GM12878 (cell line): ENCODE data around the gene CD7. TPM values are rescaled to one million over a fixed set of nuclear protein-coding genes. Genes with fewer than 3 reads are reported as not detected.
A peak's percentile ranks its signal among the peaks of the same experiment; 100 is the strongest.

Experiments used
- EED ChIP-seq: sonication (generic); IDR thresholded peaks from 2 replicates; pipeline ENCODE4 v1.6.1; 2016; ENCODE audit warnings: antibody characterized with exemption, low read depth
- ESRRA ChIP-seq: IDR thresholded peaks from 2 replicates; pipeline ENCODE4 v1.6.1; 2012; ENCODE audit warnings: mild to moderate bottlenecking, low read length, improper control_type of control experiment
- GATAD2B ChIP-seq: fragments of 450-650 bp; conservative IDR thresholded peaks from 2 replicates; pipeline ENCODE4 v1.6.1; 2017; ENCODE audit warnings: low read depth, mild to moderate bottlenecking, moderate library complexity
- LARP7 ChIP-seq: fragments of 450-650 bp; IDR thresholded peaks from 2 replicates; pipeline ENCODE4 v1.6.1; 2017; ENCODE audit warnings: mild to moderate bottlenecking
- MTA2 ChIP-seq: fragments of 450-650 bp; IDR thresholded peaks from 2 replicates; pipeline ENCODE4 v1.6.1; 2016; ENCODE audit warnings: low read depth, mild to moderate bottlenecking, moderate library complexity
- NFYB ChIP-seq: IDR thresholded peaks from 2 replicates; pipeline ENCODE4 v1.6.1; 2011; ENCODE audit warnings: low read depth, mild to moderate bottlenecking, low read length, improper control_type of control experiment, moderate library complexity; ENCODE audit not compliant: insufficient read depth
- POLR2A ChIP-seq: IDR thresholded peaks from 2 replicates; pipeline ENCODE4 v1.6.1; 2011; ENCODE audit warnings: low read depth, mild to moderate bottlenecking, low read length
- SPI1 ChIP-seq: IDR thresholded peaks from 2 replicates; pipeline ENCODE4 v1.6.1; 2011; ENCODE audit warnings: low read depth, mild to moderate bottlenecking, low read length, moderate library complexity, borderline replicate concordance; ENCODE audit not compliant: insufficient read depth
- SREBF1 ChIP-seq: IDR thresholded peaks from 2 replicates; pipeline ENCODE4 v1.6.1; 2012; ENCODE audit warnings: mild to moderate bottlenecking, low read length
- polyA plus RNA-seq, 11 experiments: library from polyadenylated mRNA; depleted of rRNA in 4 of 11; unstranded in 6 of 11; stranded (reverse) in 5 of 11; fragments of >200 nt; fragmentation: Nextera tagmentation in 4 of 11; fragmentation: Illumina TruSeq in 1 of 11; extraction: Ambion mirVana in 4 of 11; extraction: Trizol in 1 of 11; gene quantifications; 1 replicate in 1 of 11; 2 replicates in 10 of 11; pipeline versions ENCODE4 v1.2.1 to v1.2.3, GENCODE V29; 2011 to 2016; ENCODE audit warnings: inconsistent platforms in 2 of 11, missing spikeins in 2 of 11, low read depth in 1 of 11
- total RNA-seq, 4 experiments: library from RNA; depleted of rRNA in 3 of 4; stranded (reverse); fragments of >200 nt in 3 of 4; fragmentation: Illumina TruSeq in 1 of 4; extraction: Trizol in 1 of 4; gene quantifications; 2 replicates each; pipeline versions ENCODE4 v1.2.1 to v1.2.3, GENCODE V29; 2013 to 2021
- TF ChIP-seq, protein P1 (sequence below): fragments of 450-650 bp; IDR thresholded peaks from 2 replicates; pipeline ENCODE4 v1.6.1; 2017; ENCODE audit warnings: mild to moderate bottlenecking, low read depth, inconsistent platforms; ENCODE audit not compliant: poor library complexity, severe bottlenecking
- TF ChIP-seq, protein P2 (sequence below): fragments of 450-650 bp; IDR thresholded peaks from 2 replicates; pipeline ENCODE4 v1.6.1; 2017; ENCODE audit warnings: mild to moderate bottlenecking, moderate library complexity

The CD7 gene
- total and polyA plus RNA-seq, 10 of the 15 experiments (the other 5 are each of a cell fraction or from before 2014, with no cell fraction given) = 0.33 TPM; not detected in 9

DNA sequence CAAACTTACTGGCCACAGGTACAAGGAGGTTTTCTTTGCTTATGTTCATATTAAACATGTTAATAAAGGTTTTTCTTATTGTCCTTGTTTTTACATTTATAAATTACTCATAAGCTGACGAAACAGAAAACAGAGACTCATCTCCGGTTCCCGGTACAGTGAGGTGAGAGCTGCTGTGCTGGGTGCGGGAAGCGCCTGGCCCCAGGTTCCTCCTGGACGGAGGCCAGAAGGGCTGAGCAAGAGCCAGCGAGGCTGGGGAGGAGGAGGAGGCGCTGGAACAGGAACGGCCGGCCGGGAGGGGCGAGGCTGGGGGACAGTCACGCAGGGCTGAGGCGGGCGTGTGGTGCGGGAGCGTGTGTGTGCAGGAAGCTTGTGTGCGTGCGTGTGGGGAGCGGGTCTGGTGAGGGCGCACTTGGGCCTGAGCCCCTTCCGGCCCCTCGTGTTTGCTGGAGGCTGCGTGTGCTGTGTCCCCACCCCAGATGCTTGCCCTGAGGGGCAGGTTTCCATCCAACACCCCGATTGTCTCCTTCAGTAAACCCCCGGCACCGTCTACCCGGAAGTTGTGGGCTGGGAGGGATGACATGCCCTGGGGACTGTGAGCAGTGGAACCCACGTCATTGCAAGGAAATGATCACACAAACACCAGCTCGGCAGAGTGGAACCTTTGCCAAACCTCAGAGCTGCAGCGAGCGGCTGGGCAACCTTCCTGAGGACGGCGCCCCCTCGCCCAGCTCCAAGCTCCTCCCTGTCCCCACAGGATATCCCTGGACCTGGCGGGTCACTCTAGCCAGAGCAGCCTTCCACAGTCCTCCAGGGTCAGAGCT lies 19.5 kb downstream of the CD7 start (continued):
- TF ChIP-seq, protein P1, sequence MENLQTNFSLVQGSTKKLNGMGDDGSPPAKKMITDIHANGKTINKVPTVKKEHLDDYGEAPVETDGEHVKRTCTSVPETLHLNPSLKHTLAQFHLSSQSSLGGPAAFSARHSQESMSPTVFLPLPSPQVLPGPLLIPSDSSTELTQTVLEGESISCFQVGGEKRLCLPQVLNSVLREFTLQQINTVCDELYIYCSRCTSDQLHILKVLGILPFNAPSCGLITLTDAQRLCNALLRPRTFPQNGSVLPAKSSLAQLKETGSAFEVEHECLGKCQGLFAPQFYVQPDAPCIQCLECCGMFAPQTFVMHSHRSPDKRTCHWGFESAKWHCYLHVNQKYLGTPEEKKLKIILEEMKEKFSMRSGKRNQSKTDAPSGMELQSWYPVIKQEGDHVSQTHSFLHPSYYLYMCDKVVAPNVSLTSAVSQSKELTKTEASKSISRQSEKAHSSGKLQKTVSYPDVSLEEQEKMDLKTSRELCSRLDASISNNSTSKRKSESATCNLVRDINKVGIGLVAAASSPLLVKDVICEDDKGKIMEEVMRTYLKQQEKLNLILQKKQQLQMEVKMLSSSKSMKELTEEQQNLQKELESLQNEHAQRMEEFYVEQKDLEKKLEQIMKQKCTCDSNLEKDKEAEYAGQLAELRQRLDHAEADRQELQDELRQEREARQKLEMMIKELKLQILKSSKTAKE = peak; percentile 27
- TF ChIP-seq GATAD2B (peak; percentile 95), EED (peak; percentile 53; the same call in 1 of the 2 replicates), MTA2 (peak; percentile 76), NFYB (no peak), SREBF1 (0 out of 2 replicates have a peak, but pooled peaks have one; percentile 8), SPI1 (no peak; the same call in 1 of the 2 replicates), ESRRA (0 out of 2 replicates have a peak, but pooled peaks have one; percentile 1), LARP7 (peak; percentile 54), POLR2A (peak; percentile 83)
- TF ChIP-seq, protein P2, sequence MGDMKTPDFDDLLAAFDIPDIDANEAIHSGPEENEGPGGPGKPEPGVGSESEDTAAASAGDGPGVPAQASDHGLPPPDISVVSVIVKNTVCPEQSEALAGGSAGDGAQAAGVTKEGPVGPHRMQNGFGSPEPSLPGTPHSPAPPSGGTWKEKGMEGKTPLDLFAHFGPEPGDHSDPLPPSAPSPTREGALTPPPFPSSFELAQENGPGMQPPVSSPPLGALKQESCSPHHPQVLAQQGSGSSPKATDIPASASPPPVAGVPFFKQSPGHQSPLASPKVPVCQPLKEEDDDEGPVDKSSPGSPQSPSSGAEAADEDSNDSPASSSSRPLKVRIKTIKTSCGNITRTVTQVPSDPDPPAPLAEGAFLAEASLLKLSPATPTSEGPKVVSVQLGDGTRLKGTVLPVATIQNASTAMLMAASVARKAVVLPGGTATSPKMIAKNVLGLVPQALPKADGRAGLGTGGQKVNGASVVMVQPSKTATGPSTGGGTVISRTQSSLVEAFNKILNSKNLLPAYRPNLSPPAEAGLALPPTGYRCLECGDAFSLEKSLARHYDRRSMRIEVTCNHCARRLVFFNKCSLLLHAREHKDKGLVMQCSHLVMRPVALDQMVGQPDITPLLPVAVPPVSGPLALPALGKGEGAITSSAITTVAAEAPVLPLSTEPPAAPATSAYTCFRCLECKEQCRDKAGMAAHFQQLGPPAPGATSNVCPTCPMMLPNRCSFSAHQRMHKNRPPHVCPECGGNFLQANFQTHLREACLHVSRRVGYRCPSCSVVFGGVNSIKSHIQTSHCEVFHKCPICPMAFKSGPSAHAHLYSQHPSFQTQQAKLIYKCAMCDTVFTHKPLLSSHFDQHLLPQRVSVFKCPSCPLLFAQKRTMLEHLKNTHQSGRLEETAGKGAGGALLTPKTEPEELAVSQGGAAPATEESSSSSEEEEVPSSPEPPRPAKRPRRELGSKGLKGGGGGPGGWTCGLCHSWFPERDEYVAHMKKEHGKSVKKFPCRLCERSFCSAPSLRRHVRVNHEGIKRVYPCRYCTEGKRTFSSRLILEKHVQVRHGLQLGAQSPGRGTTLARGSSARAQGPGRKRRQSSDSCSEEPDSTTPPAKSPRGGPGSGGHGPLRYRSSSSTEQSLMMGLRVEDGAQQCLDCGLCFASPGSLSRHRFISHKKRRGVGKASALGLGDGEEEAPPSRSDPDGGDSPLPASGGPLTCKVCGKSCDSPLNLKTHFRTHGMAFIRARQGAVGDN = peak; percentile 92
